ENCODE data around the gene FLT3.

FLT3 gene

DNA sequence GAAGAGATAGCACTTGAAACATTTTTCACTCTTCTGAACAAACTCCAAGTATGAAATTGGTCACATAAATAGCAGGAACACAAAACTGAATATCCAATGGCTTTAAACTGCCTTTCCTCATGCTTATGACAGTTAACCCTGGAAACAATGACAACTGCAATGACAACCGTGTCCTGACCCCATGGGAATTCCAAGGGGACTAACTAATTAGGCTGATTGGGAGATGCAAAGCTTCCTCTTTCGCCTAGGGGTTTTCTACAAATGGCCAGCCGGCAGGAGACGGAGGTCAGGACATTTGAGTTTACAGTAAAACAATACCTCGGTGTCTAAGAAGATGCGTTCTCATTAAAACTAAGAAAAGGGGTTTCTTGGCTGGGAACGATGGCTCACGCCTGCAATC lies 58.9 kb downstream of the FLT3 start:
- TF ChIP-seq YY1 (IDR thresholded peaks at IDR 0.05; ENCODE audit: low read depth) (no peak), CREB1 (IDR thresholded peaks at IDR 0.05; ENCODE audit: low read depth) (no peak), RAD21 (IDR thresholded peaks at IDR 0.05; ENCODE audit: low read depth) (no peak), ZBTB7A (IDR thresholded peaks at IDR 0.05; ENCODE audit: low read depth) (no peak), TEAD4 (IDR thresholded peaks at IDR 0.05) (no peak), EGR1 (IDR thresholded peaks at IDR 0.05) (no peak), CEBPB (IDR thresholded peaks at IDR 0.05) (no peak), NFIC (IDR thresholded peaks at IDR 0.05) (no peak), TCF12 (IDR thresholded peaks at IDR 0.05; ENCODE audit: low read depth) (no peak)
- TF ChIP-seq, protein P1, sequence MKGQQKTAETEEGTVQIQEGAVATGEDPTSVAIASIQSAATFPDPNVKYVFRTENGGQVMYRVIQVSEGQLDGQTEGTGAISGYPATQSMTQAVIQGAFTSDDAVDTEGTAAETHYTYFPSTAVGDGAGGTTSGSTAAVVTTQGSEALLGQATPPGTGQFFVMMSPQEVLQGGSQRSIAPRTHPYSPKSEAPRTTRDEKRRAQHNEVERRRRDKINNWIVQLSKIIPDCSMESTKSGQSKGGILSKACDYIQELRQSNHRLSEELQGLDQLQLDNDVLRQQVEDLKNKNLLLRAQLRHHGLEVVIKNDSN (IDR thresholded peaks at IDR 0.05) = no peak
- TF ChIP-seq, protein P2, sequence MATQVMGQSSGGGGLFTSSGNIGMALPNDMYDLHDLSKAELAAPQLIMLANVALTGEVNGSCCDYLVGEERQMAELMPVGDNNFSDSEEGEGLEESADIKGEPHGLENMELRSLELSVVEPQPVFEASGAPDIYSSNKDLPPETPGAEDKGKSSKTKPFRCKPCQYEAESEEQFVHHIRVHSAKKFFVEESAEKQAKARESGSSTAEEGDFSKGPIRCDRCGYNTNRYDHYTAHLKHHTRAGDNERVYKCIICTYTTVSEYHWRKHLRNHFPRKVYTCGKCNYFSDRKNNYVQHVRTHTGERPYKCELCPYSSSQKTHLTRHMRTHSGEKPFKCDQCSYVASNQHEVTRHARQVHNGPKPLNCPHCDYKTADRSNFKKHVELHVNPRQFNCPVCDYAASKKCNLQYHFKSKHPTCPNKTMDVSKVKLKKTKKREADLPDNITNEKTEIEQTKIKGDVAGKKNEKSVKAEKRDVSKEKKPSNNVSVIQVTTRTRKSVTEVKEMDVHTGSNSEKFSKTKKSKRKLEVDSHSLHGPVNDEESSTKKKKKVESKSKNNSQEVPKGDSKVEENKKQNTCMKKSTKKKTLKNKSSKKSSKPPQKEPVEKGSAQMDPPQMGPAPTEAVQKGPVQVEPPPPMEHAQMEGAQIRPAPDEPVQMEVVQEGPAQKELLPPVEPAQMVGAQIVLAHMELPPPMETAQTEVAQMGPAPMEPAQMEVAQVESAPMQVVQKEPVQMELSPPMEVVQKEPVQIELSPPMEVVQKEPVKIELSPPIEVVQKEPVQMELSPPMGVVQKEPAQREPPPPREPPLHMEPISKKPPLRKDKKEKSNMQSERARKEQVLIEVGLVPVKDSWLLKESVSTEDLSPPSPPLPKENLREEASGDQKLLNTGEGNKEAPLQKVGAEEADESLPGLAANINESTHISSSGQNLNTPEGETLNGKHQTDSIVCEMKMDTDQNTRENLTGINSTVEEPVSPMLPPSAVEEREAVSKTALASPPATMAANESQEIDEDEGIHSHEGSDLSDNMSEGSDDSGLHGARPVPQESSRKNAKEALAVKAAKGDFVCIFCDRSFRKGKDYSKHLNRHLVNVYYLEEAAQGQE (IDR thresholded peaks at IDR 0.05; ENCODE audit: low read depth) = no peak
- TF ChIP-seq, protein P3, sequence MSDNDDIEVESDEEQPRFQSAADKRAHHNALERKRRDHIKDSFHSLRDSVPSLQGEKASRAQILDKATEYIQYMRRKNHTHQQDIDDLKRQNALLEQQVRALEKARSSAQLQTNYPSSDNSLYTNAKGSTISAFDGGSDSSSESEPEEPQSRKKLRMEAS (IDR thresholded peaks at IDR 0.05) = no peak

DNA sequence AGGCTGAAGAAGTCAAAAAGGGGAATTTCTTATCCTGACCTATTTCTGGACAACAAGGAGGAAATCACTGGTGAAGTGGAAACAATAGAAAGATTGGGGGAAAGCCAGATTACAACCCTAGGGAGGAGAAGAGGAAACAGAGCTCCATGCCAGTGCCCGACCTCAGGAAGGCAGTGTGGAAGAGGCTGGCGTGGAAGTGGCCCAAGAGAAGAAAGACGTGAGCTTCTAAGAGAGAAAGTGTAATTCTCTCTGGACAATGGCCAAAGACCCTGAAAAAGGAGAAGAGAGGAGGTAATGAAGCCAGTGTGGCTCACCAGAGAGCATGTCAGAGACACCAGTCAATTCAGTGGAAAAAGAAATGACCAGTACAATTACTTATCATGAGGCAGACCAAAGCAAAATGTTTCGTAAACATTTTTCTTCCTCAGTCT lies 59.3 kb downstream of the FLT3 start:
- TF ChIP-seq RAD21 (IDR thresholded peaks at IDR 0.05; ENCODE audit: low read depth) (no peak), TEAD4 (IDR thresholded peaks at IDR 0.05) (no peak), FOXM1 (IDR thresholded peaks at IDR 0.05; ENCODE audit: borderline replicate concordance, low read depth) (no peak), CREB1 (IDR thresholded peaks at IDR 0.05; ENCODE audit: low read depth) (no peak), EP300 (IDR thresholded peaks at IDR 0.05; ENCODE audit: borderline replicate concordance) (no peak), EGR1 (IDR thresholded peaks at IDR 0.05) (no peak), NFIC (IDR thresholded peaks at IDR 0.05) (no peak), YY1 (IDR thresholded peaks at IDR 0.05; ENCODE audit: low read depth) (no peak), CEBPB (IDR thresholded peaks at IDR 0.05) (no peak), TCF12 (IDR thresholded peaks at IDR 0.05; ENCODE audit: low read depth) (no peak)
- TF ChIP-seq, protein P2 (IDR thresholded peaks at IDR 0.05; ENCODE audit: low read depth) = no peak
- TF ChIP-seq, protein P3 (IDR thresholded peaks at IDR 0.05) = no peak
- TF ChIP-seq, protein P1 (IDR thresholded peaks at IDR 0.05) = no peak

DNA sequence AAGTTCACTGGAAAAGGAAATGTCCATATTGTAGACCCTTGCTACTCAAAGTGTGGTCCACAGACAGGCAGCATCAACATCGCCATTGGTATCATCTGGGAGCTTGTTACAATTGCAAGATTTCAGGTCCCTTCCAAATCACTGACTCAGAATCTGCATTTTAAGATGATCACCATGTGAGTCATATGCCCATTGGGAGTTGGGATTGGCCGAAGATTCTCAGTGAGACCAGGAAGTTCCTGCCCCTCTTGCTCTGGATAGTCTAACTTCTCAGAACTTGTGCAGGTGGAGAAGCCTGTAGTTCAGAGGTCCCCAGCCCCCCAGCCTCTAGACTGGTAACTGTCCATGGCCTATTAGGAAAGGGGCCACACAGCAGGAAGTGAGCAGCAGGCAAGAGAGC lies 63.0 kb downstream of the FLT3 start:
- TF ChIP-seq TCF12 (IDR thresholded peaks at IDR 0.05; ENCODE audit: low read depth) = no peak
- TF ChIP-seq, protein P1 (IDR thresholded peaks at IDR 0.05) = no peak
- no peak for TF ChIP-seq TEAD4 (IDR thresholded peaks at IDR 0.05)
- no peak for TF ChIP-seq CEBPB (IDR thresholded peaks at IDR 0.05)
- TF ChIP-seq YY1 (IDR thresholded peaks at IDR 0.05; ENCODE audit: low read depth) = no peak
- no peak for TF ChIP-seq FOXM1 (IDR thresholded peaks at IDR 0.05; ENCODE audit: borderline replicate concordance, low read depth)
- TF ChIP-seq, protein P2 (IDR thresholded peaks at IDR 0.05; ENCODE audit: low read depth) = no peak
- TF ChIP-seq EP300 (IDR thresholded peaks at IDR 0.05; ENCODE audit: borderline replicate concordance) = no peak
- TF ChIP-seq EGR1 (IDR thresholded peaks at IDR 0.05) = no peak
- no peak for TF ChIP-seq RAD21 (IDR thresholded peaks at IDR 0.05; ENCODE audit: low read depth)
- no peak for TF ChIP-seq TAF1 (IDR thresholded peaks at IDR 0.05; ENCODE audit: low read depth)
- no peak for TF ChIP-seq ZBTB7A (IDR thresholded peaks at IDR 0.05; ENCODE audit: low read depth)
- TF ChIP-seq NFIC (IDR thresholded peaks at IDR 0.05) = no peak
- no peak for TF ChIP-seq CREB1 (IDR thresholded peaks at IDR 0.05; ENCODE audit: low read depth)

DNA sequence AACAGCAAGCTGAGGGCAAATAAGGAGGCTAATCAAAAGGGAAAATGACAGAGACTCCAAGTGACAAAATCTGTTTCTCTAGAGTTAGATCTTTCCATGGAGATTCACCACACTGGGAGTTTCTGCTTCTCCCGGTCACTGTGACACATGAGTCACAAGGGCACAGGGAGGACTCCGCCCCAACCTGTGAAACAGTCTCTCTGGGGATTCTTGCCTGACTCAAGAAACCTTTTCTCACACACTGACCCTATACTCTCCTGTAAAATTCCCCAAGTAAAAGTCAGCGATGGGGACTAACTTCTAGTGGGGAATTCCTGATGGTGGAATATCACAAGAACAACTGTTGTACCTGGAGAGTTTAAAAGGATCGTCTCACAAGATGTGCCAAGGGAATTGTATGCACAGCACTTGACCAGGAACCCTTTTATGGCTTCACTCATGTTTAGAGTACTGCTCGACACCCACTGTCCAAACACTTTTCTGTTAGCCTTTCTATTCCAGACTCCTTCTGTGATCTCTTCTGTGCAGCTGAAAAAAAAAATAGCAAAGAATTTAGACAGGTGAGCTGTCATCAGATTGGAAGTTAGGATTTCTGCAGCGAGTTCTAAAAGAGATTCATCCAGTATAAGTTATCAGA lies 65.1 kb downstream of the FLT3 start:
- TF ChIP-seq, protein P2 (IDR thresholded peaks at IDR 0.05; ENCODE audit: low read depth) = no peak
- TF ChIP-seq EGR1 (IDR thresholded peaks at IDR 0.05) (no peak), EP300 (IDR thresholded peaks at IDR 0.05; ENCODE audit: borderline replicate concordance) (no peak), TCF12 (IDR thresholded peaks at IDR 0.05; ENCODE audit: low read depth) (no peak), CEBPB (IDR thresholded peaks at IDR 0.05) (no peak), CREB1 (IDR thresholded peaks at IDR 0.05; ENCODE audit: low read depth) (no peak), TAF1 (IDR thresholded peaks at IDR 0.05; ENCODE audit: low read depth) (no peak), ZBTB7A (IDR thresholded peaks at IDR 0.05; ENCODE audit: low read depth) (no peak), TEAD4 (IDR thresholded peaks at IDR 0.05) (no peak), FOXM1 (IDR thresholded peaks at IDR 0.05; ENCODE audit: borderline replicate concordance, low read depth) (no peak), YY1 (IDR thresholded peaks at IDR 0.05; ENCODE audit: low read depth) (no peak), RAD21 (IDR thresholded peaks at IDR 0.05; ENCODE audit: low read depth) (no peak), NFIC (IDR thresholded peaks at IDR 0.05) (no peak)
- TF ChIP-seq, protein P1 (IDR thresholded peaks at IDR 0.05) = no peak
- TF ChIP-seq, protein P3 (IDR thresholded peaks at IDR 0.05) = no peak

Data from Ishikawa (cell line).